Activated T-cell treated with anti-CD3 and anti-CD28 coated beads for 4 hours (primary cell): ENCODE measurements around the gene TMEM214.

Source experiments
- DNase-seq: peaks from one replicate; pipeline ENCODE4 v3.0.0-alpha.2; 2020

Gene TMEM214

GRCh38 chr2:27086724-27087593, 54.2 kb downstream of the TMEM214 start, which contains the start of gene KHK:
KHK (plus strand) TSS chr2:27086772; CDS start chr2:27087260, 488 bp downstream.
- DNase-seq = no peak

- DNase-seq = no peak
These were observed 55.2 kb downstream of the TMEM214 start for GRCh38 chr2:27087823-27088410.

GRCh38 chr2:27088634-27089033, 55.9 kb downstream of the TMEM214 start:
- no peak for DNase-seq

- DNase-seq = no peak
These were observed 56.6 kb downstream of the TMEM214 start for GRCh38 chr2:27089111-27089954.
